ENCODE data around the gene ALDH1A3.

GRCh38 chr15:100860829-100861510 is 18.7 kb upstream of the ALDH1A3 start:
- no peak for TF ChIP-seq YY1 (IDR thresholded peaks at IDR 0.05; ENCODE audit: insufficient read depth, insufficient read length)
- TF ChIP-seq SUZ12 (IDR thresholded peaks at IDR 0.05; ENCODE audit: extremely low read depth, insufficient read depth, insufficient read length): no peak

Measured in NT2/D1 (cell line).